Erythroblast (primary cell): ENCODE data around the gene PPP2R1B.

ENCODE experiments used
- GATA1 ChIP-seq: IDR thresholded peaks from 2 replicates; pipeline ENCODE4 v1.6.1; 2011; ENCODE audit warnings: low read depth, mild to moderate bottlenecking, control low read depth, low read length, moderate library complexity
- POLR2A ChIP-seq: IDR thresholded peaks from 2 replicates; pipeline ENCODE4 v1.6.1; 2011; ENCODE audit warnings: mild to moderate bottlenecking, low read length

- TF ChIP-seq POLR2A = no peak
- no peak for TF ChIP-seq GATA1
These were observed 16.5 kb downstream of the PPP2R1B start for GRCh38 chr11:111749646-111750045.
